OCI-LY1 (cell line): ENCODE measurements around the gene PLK2.

Source experiments
- H2AFZ ChIP-seq: fragments of 200-600 bp; sonication (generic), shearing (Covaris generic); 2 replicates; pipeline ENCODE4 v1.6.0; 2014; ENCODE audit warnings: antibody characterized with exemption, mild to moderate bottlenecking, low read length
- H3F3A ChIP-seq: fragments of 200-600 bp; sonication (generic), shearing (Covaris generic); 2 replicates; pipeline ENCODE4 v1.6.0; 2014; ENCODE audit warnings: mild to moderate bottlenecking, antibody characterized with exemption, low read length, moderate library complexity; ENCODE audit not compliant: insufficient read depth
- H3K27ac ChIP-seq: fragments of 200-600 bp; sonication (generic); 2 replicates; pipeline ENCODE4 v1.5.1; 2014; ENCODE audit warnings: low read length, mixed run types, mild to moderate bottlenecking, low read depth; ENCODE audit not compliant: poor library complexity, severe bottlenecking
- H3K27me3 ChIP-seq: fragments of 200-600 bp; sonication (generic); 2 replicates; pipeline ENCODE4 v1.6.0; 2014; ENCODE audit warnings: antibody characterized with exemption, mild to moderate bottlenecking, low read length, moderate library complexity; ENCODE audit not compliant: insufficient read depth
- H3K36me3 ChIP-seq: fragments of 200-600 bp; sonication (generic); 2 replicates; pipeline ENCODE4 v1.6.1; 2014; ENCODE audit warnings: mild to moderate bottlenecking, antibody characterized with exemption, low read length, moderate library complexity, mixed read lengths; ENCODE audit not compliant: insufficient read depth
- H3K4me1 ChIP-seq: fragments of 200-600 bp; sonication (generic); 2 replicates; pipeline ENCODE4 v1.5.1; 2014; ENCODE audit warnings: mild to moderate bottlenecking, low read length, moderate library complexity; ENCODE audit not compliant: insufficient read depth, severe bottlenecking
- H3K4me2 ChIP-seq: fragments of 200-600 bp; sonication (generic), shearing (Covaris generic); 2 replicates; pipeline ENCODE4 v1.6.1; 2014; ENCODE audit warnings: low read length
- H3K4me3 ChIP-seq: fragments of 200-600 bp; sonication (generic); 2 replicates; pipeline ENCODE4 v1.5.1; 2014; ENCODE audit warnings: low read length, low read depth, mild to moderate bottlenecking, mixed read lengths; ENCODE audit not compliant: poor library complexity, severe bottlenecking
- H3K79me2 ChIP-seq: fragments of 200-600 bp; shearing (Covaris generic); 2 replicates; pipeline ENCODE4 v1.6.1; 2016; ENCODE audit warnings: mixed run types, low read length, mixed read lengths; ENCODE audit not compliant: insufficient read depth
- H3K9ac ChIP-seq: fragments of 200-600 bp; sonication (generic), shearing (Covaris generic); 2 replicates; pipeline ENCODE4 v1.6.1; 2014; ENCODE audit warnings: mild to moderate bottlenecking, low read length, mixed read lengths
- H3K9me2 ChIP-seq: fragments of 200-600 bp; sonication (generic), shearing (Covaris generic); 2 replicates; pipeline ENCODE4 v1.6.1; 2014; ENCODE audit warnings: low read depth, mild to moderate bottlenecking, low read length, mixed read lengths
- H3K9me3 ChIP-seq: fragments of 200-600 bp; shearing (Covaris generic); 2 replicates; pipeline ENCODE4 v1.6.1; 2014; ENCODE audit warnings: low read length, mixed read lengths
- H4K20me1 ChIP-seq: fragments of 200-600 bp; sonication (generic), shearing (Covaris generic); 2 replicates; pipeline ENCODE4 v1.6.0; 2016; ENCODE audit warnings: mild to moderate bottlenecking, low read length; ENCODE audit not compliant: insufficient read depth
- CTCF ChIP-seq: fragments of 200-600 bp; sonication (generic), shearing (Covaris generic); IDR thresholded peaks from 2 replicates; pipeline ENCODE4 v1.5.1; 2017; ENCODE audit warnings: mild to moderate bottlenecking, antibody characterized with exemption, low read length, moderate library complexity, mixed read lengths
- EZH2 ChIP-seq: fragments of 200-600 bp; sonication (generic), shearing (Covaris generic); IDR thresholded peaks from 2 replicates; pipeline ENCODE4 v1.8.0; 2017; ENCODE audit warnings: borderline replicate concordance, mixed run types, mild to moderate bottlenecking, antibody characterized with exemption, low read length, moderate library complexity, mixed read lengths

PLK2 gene

GRCh38 chr5:58462623-58463230 is 2.8 kb upstream of the PLK2 start:
- H3K27ac ChIP-seq, result peak overlapping the region; percentile 60
- no peaks in the 10 kb centered on the region for H3K9me2 ChIP-seq
- no peak overlapping the region for H3K9ac ChIP-seq
- peak; percentile 63 for TF ChIP-seq CTCF
- no peak for TF ChIP-seq EZH2
- H2AFZ ChIP-seq, result no peak overlapping the region
- peaks cover 35% of the 10 kb centered on the region for H3K4me1 ChIP-seq
- H3K79me2 ChIP-seq, result no peaks in the 10 kb centered on the region
- no peak overlapping the region for H3K4me3 ChIP-seq
- H3K27me3 ChIP-seq, result no peaks in the 10 kb centered on the region
- H3K4me2 ChIP-seq, result no peak overlapping the region; the same call in 1 of the 2 replicates
- H3K36me3 ChIP-seq, result no peaks in the 10 kb centered on the region
- H4K20me1 ChIP-seq, result no peaks in the 10 kb centered on the region
- H3K9me3 ChIP-seq, result no peaks in the 10 kb centered on the region
- H3F3A ChIP-seq, result no peaks in the 10 kb centered on the region

GRCh38 chr5:58462154-58462553 is 2.3 kb upstream of the PLK2 start:
- no peaks in the 10 kb centered on the region for H3K27me3 ChIP-seq
- H2AFZ ChIP-seq, result no peak overlapping the region
- no peaks in the 10 kb centered on the region for H3F3A ChIP-seq
- no peak overlapping the region for H3K9ac ChIP-seq
- H3K4me3 ChIP-seq, result no peak overlapping the region
- H3K27ac ChIP-seq, result peak overlapping the region; percentile 60
- H3K9me2 ChIP-seq, result no peaks in the 10 kb centered on the region
- no peaks in the 10 kb centered on the region for H4K20me1 ChIP-seq
- no peaks in the 10 kb centered on the region for H3K36me3 ChIP-seq
- H3K9me3 ChIP-seq, result no peaks in the 10 kb centered on the region
- peaks cover 35% of the 10 kb centered on the region for H3K4me1 ChIP-seq
- H3K79me2 ChIP-seq, result no peaks in the 10 kb centered on the region
- TF ChIP-seq CTCF, result no peak
- no peak for TF ChIP-seq EZH2
- H3K4me2 ChIP-seq, result no peak overlapping the region; the same call in 1 of the 2 replicates

- Histone ChIP-seq H3K9ac (peak overlapping the region; percentile 59), H3K27me3 (no peaks in the 10 kb centered on the region), H3K4me2 (peak overlapping the region; percentile 80), H3K36me3 (no peaks in the 10 kb centered on the region), H3K79me2 (no peaks in the 10 kb centered on the region), H3K9me2 (no peaks in the 10 kb centered on the region), H3K4me1 (peaks cover 35% of the 10 kb centered on the region), H3K4me3 (peak overlapping the region; percentile 63), H2AFZ (0 out of 2 replicates have a peak overlapping the region, but pooled peaks have one; percentile 29), H3K9me3 (no peaks in the 10 kb centered on the region), H3F3A (no peaks in the 10 kb centered on the region), H3K27ac (peak overlapping the region; percentile 60), H4K20me1 (no peaks in the 10 kb centered on the region)
- TF ChIP-seq CTCF (peak; percentile 80), EZH2 (no peak)
Measured at GRCh38 chr5:58460732-58461286, 923 bp upstream of the PLK2 start.
